Adrenal gland (tissue), 5 donors: ENCODE data around the gene SLC9A9.

Experiments used
- CTCF ChIP-seq, 6 experiments: fragments of 450-650 bp in 4 of 6; fragments of 200-600 bp in 2 of 6; sonication (generic) in 1 of 6; IDR thresholded peaks; 1 replicate in 5 of 6; 2 replicates in 1 of 6; pipeline versions ENCODE4 v1.5.1 to v1.8.0; 2016 to 2021; ENCODE audit warnings: antibody characterized with exemption in 6 of 6, mild to moderate bottlenecking in 2 of 6, moderate library complexity in 1 of 6
- POLR2A ChIP-seq, 2 donors: fragments of 450-650 bp; IDR thresholded peaks; one replicate each; pipeline ENCODE4 v1.6.1; 2017; ENCODE audit warnings: antibody characterized with exemption in 2 of 2, mild to moderate bottlenecking in 2 of 2, moderate library complexity in 1 of 2
- donor health status: DM: no; HTN: no; CAD: no.

- TF ChIP-seq CTCF (IDR thresholded peaks at IDR 0.05) (no peak), POLR2A (IDR thresholded peaks at IDR 0.05) (no peak)
These were observed 219.3 kb downstream of the SLC9A9 start for GRCh38 chr3:143628971-143629370.
